ENCODE results near the gene RGPD8.
"Not testable (repeated sequence)": the region's sequence is repeated elsewhere in the genome, so short reads cannot be mapped to it uniquely, and the experiment has no call there.

RGPD8 gene

GRCh38 chr2:112434890-112435715 lies 1.7 kb upstream of the RGPD8 start:
- DNase-seq, result not testable (repeated sequence)

DNA sequence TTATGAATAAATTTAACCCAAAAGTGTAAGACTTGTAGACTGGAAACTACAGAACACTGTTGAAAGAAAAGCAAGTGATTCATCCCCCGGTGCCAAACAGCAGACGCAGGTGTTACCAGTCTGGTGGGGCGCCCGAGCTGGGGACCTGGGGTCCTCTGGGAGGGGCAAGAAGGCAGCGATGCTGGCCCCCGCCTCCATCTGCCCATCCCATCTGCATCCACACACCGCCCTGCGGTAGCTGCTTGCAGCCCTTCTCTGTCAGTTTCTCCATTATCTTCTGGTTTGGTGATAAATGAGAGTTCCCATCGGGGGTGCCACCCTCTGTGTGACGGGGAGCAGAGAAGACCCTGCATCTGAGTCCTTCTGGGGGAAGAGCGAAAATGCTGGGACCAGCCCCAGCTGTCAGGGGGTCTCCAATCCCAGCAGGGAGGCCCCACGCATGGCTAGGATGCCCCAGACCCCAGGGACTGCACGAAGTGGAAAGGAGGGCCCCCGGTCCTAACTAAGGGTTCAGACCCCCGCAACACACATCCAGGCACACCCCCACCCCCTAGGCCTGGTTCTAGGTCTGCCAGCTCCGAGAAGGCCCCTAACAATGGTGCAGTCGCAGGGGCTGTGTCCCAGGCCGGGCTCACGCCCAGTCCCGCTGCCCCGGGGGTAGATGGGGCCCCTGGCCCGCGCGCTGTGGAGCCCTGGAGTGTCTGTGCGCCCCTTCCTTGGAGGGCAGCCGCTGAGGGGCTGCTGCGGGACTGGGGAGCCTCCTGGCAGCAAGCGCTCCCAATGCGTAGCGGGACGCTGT lies 686 bp upstream of the RGPD8 start:
- no peak for DNase-seq

GRCh38 chr2:112432735-112433479 lies 538 bp downstream of the RGPD8 start:
- not testable (repeated sequence) for DNase-seq

DNA sequence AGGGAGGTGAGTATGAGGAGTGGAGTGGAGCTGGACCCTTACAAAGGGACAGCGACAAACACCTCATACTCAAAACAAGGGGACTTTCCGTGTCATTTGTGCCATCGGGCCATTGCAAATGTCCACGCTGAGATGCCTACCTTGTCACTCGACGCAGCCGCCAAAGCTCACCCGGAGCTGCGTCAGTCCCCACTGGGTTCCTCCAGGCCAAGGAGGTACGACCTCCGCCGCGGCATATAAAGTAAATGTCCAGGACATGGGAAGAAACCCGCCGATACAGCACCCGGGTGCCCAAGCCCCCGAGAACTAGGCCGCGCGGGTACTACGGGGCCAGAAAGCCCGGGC lies 1.1 kb downstream of the RGPD8 start:
- DNase-seq, result not testable (repeated sequence)

DNA sequence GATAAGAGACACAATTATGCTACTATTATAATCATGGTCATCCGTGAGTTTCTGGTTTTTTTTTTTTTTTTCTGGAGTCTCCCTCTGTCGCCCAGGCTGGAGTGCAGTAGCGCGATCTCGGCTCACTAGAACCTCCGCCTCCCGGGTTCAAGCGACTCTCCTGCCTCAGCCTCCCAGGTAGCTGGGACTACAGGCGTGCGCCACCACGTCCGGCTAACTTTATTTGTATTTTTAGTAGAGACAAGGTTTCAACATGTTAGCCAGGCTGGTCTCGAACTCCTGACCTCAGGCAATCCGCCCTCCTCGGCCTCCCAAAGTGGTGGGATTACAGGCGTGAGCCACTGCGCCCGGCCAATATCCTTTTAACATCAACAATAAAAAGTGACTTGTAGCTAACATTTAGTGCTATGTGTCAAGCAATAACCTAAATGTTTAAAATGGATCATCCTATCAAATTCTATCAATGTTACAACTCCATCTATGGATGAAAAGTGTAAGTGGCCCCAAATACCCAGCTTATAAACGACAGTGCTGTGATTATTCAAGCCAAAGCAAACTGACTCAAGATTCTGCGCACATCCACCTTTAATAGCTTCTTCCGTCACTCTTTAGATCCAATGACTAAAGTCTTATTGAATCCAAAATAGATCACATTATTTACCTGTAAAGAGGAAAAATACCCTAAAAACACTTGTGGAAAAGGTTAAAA lies 1.7 kb downstream of the RGPD8 start:
- not testable (repeated sequence) for DNase-seq

DNA sequence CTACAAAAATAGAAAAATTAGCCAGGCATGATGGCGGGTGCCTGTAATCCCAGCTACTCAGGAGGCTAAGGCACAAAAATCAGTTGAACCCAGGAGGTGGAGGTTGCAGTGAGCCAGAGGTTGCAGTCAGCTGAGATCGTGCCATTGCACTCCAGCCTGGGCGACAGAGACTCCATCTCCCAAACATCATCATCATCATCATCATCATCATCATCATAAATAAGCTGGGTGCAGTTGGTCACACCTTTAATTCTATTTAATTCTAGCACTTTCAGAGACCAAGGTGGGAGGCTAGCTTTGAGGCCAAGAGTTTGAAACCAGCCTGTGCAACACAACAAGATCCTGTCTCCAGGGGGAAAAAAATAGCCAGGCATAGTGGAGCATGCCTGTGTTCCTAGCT lies 8.9 kb downstream of the RGPD8 start:
- DNase-seq, result not testable (repeated sequence)

- not testable (repeated sequence) for DNase-seq
Measured at GRCh38 chr2:112416860-112417259, 16.6 kb downstream of the RGPD8 start.

DNA sequence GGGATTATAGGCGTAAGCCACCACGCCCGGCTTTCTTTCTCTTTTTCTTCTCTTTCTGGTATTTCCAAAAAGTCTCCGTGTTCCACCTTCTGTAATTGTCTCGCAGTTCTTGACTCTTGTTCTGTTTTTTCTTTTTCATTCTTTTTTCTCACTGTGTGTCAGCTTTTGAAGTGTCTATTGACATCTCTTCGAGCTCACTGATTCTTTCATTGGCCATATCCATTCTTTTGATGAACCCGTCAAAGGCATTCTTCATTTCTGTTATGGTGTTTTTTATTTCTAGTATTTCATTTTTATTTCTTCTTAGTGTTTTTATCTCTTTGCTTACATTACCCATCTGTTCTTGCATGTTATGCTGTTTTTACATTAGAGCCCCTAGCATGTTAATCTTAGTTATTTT lies 73.4 kb downstream of the RGPD8 start:
- not testable (repeated sequence) for DNase-seq

DNA sequence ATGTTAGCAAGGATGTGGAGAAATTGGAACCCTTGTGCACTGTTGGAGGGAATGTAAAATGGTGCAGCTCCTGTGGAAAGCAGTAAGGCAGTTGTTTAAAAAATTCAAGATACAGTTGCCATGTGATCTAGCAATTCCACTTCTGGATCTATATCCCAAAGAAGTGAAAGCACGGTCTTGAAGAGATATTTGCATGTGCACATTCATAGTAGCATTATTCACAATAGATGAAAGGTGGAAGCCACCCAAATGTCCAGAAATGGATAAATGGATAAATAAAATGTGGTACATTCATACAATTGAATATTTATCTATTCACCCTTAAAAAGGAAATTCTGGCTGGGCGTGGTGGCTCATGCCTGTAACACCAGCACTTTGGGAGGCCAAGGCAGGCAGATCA lies 79.1 kb downstream of the RGPD8 start:
- not testable (repeated sequence) for DNase-seq

DNA sequence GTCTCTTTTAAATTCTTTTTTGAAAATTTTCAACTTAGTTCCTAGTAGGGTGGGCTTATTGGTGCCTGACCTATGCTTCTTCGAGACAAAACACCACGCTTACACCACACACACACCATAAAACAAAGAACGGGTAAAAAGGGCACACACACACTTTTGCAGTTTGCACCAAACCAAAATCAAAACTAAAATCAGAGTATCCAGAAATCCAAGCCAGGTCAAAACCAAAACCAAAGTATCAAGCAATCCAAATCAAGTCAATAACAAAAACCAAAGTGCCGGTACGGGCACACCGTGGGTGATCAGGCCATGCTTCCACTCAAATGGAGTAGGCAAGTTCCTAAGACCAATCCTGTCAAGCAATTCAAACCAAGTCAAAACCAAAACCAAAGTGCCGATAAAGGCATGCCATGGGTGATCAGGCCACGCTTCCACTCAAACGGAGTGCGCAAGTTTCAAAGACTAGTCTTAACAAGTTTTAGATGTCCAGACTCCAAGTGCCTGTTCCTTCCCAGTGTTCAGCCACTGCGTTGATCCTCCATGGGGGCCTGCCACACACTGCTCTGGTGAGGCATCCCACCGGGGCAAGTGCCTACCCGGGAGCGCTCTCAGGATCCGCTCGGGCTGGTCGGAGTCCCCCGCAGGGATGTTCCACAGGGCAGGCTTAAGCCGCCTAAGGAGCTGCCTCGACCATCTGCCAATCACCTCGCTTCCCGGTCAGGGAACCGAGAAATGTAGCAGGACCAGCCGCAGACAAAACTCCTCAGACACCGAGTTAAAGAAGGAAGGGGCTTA lies 80.4 kb downstream of the RGPD8 start:
- DNase-seq, result not testable (repeated sequence)

GRCh38 chr2:112352292-112352691 lies 81.2 kb downstream of the RGPD8 start:
- not testable (repeated sequence) for DNase-seq

DNA sequence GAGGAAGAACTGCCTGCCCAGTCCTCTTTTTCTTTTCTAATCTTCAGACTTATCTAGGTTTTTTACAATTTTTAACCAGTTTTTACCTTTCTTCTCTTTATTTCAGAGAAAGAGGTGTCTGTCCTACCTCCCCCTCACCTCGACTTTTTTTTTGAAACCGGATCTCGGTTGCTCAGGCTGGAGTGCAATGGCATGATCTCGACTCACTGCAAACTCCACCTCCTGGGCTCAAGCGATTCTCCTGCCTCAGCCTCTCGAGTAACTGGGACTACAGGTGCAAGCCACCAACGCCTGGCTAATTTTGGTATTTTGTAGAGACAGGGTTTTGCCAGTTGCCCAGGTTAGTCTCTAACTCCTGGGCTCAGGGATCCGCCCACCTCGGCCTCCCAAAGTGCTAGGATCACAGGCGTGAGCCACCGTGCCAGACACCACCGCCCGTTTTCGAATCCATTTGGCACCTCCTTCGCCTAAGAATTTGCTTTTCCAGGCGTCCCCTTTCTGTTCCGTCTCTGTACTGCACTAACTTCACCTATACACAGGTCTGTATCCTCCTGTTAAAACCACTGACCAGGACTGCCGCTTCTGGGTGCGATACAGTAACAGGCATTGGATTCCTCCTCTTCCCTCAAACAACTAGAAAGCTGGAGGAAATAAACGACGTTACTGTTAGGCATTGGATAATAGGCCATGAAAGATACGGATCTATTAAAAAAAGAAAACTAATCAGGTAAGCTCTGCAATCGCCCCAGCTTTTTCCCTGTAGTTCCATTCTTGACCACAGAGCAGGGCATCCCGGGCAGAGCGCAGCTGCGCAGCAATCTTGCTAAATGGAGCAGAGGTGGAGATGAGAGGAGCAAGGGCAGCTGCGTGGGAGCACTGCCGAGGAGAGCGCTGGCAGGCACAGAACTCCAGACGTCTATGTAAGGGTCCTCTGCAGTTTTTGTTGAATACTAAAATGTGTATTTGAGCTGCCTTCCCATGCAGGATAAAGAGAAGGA lies 88.1 kb downstream of the RGPD8 start:
- no peak for DNase-seq

- DNase-seq, result no peak
Measured at GRCh38 chr2:112343827-112344585, 89.4 kb downstream of the RGPD8 start.

DNA sequence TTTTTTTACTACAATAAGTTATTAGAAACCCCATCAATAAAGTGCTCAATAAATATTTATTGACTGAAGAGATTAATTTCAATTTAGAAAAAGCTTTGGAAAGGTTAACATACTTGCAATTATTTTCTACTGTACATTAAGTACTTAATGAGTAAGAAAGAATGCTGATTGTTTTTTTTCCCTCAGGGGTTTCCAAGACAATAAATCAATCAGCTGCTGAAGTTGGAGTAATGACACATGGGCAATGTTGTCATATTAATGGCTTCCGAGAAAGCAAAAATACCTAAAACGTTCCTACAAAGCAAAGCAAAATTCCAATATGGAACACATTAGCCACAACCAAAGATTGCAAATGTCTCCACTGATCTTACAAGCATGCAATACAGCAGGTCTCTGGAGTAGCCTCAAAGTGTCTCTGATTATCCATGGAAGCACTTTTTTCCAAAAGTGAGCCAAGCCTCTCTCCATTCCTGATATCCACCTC lies 91.3 kb downstream of the RGPD8 start:
- DNase-seq, result no peak

GRCh38 chr2:112340475-112341267 lies 92.8 kb downstream of the RGPD8 start:
- DNase-seq, result no peak

- no peak for DNase-seq
Measured at GRCh38 chr2:112339986-112340385, 93.5 kb downstream of the RGPD8 start.

- no peak for DNase-seq
Measured at GRCh38 chr2:112335600-112335999, 97.8 kb downstream of the RGPD8 start.

DNA sequence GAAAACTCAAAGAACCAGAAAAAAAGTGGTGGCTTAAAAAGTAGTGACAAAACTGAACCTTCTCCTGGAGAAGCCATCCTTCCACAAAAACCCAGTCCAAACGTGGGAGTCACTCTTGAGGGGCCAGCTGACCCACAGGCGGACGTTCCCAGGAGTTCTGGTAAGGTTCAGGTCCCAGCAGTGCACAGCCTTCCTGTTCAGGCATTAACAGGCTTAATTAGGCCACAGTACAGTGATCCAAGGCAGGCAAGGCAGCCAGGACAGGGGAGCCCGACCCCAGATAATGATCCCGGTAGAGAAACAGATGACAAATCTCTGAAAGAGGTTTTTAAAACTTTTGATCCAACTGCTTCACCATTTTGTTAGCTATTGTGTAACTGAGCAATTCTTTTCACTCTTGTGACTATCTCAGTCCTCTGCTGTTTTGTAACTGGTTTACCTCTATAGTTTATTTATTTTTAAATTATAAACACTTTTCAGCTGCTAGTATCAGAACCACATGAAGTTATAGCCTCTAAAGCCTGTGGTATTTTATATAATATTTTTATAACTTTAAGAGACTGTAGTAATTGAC lies 101.2 kb downstream of the RGPD8 start:
- no peak for DNase-seq
